Fibroblast of peridontal ligament (primary cell): ENCODE results near the gene NFATC3.

Experiments used
- DNase-seq: peaks from one replicate; pipeline ENCODE4 v3.0.0-alpha.2; 2010; ENCODE audit errors: extremely low read depth

NFATC3 gene

GRCh38 chr16:68230176-68230571 is 145.0 kb downstream of the NFATC3 start:
- no peak for DNase-seq

- no peak for DNase-seq
Measured at GRCh38 chr16:68230956-68231355, 145.8 kb downstream of the NFATC3 start.

GRCh38 chr16:68231384-68232136 is 146.4 kb downstream of the NFATC3 start:
- DNase-seq = no peak

GRCh38 chr16:68232335-68232734 is 147.2 kb downstream of the NFATC3 start:
- no peak for DNase-seq

GRCh38 chr16:68233085-68233834 is 148.1 kb downstream of the NFATC3 start:
- no peak for DNase-seq

- no peak for DNase-seq
Measured at GRCh38 chr16:68233835-68234187, 148.6 kb downstream of the NFATC3 start.

GRCh38 chr16:68234188-68235107 is 149.3 kb downstream of the NFATC3 start:
- no peak for DNase-seq

GRCh38 chr16:68235108-68235886 is 150.1 kb downstream of the NFATC3 start:
- DNase-seq = no peak

GRCh38 chr16:68235887-68236136 is 150.6 kb downstream of the NFATC3 start, which contains the start of gene ESRP2:
Gene ESRP2 (minus strand): TSS chr16:68236127. CDS start chr16:68236045, 82 bp downstream.
- no peak for DNase-seq

- DNase-seq = no peak
Measured at GRCh38 chr16:68236137-68236825, 151.1 kb downstream of the NFATC3 start.

- no peak for DNase-seq
Measured at GRCh38 chr16:68236826-68237242, 151.7 kb downstream of the NFATC3 start.

GRCh38 chr16:68237243-68238028 is 152.3 kb downstream of the NFATC3 start:
- DNase-seq = peak; percentile 95

GRCh38 chr16:68238029-68238345 is 152.8 kb downstream of the NFATC3 start:
- DNase-seq = no peak

GRCh38 chr16:68242085-68242484 is 156.9 kb downstream of the NFATC3 start:
- no peak for DNase-seq

- DNase-seq = no peak
Measured at GRCh38 chr16:68242926-68243858, 158.0 kb downstream of the NFATC3 start.

GRCh38 chr16:68244481-68244902 is 159.3 kb downstream of the NFATC3 start:
- no peak for DNase-seq

- DNase-seq = peak; percentile 88
Measured at GRCh38 chr16:68244903-68245853, 160.0 kb downstream of the NFATC3 start, which contains the start of gene PLA2G15. Gene PLA2G15 (plus strand): TSS chr16:68245373. CDS start chr16:68245427, 54 bp downstream.

- DNase-seq = no peak
Measured at GRCh38 chr16:68246121-68246520, 161.0 kb downstream of the NFATC3 start.
